GM21737 (cell line): Measurements from ENCODE around the gene PCNX1.

Source experiments
- ATAC-seq: cut with Tn5 transposase; IDR thresholded peaks from one replicate; pipeline ENCODE4 v1.9.1; 2021; ENCODE audit warnings: mild to moderate bottlenecking, moderate library complexity; ENCODE audit not compliant: unreplicated experiment

PCNX1 gene

GRCh38 chr14:70955543-70956480, 48.6 kb downstream of the PCNX1 start:
- ATAC-seq: no peak

GRCh38 chr14:70956511-70956910, 49.3 kb downstream of the PCNX1 start:
- ATAC-seq: no peak

GRCh38 chr14:70957710-70958109, 50.5 kb downstream of the PCNX1 start:
- no peak for ATAC-seq

- ATAC-seq: no peak
Measured at GRCh38 chr14:70962935-70963334, 55.7 kb downstream of the PCNX1 start.

GRCh38 chr14:70964492-70964891, 57.2 kb downstream of the PCNX1 start:
- no peak for ATAC-seq

GRCh38 chr14:70971560-70971959, 64.3 kb downstream of the PCNX1 start:
- ATAC-seq: no peak

- ATAC-seq: no peak
Measured at GRCh38 chr14:70972107-70972976, 65.1 kb downstream of the PCNX1 start.

GRCh38 chr14:70976591-70976990, 69.3 kb downstream of the PCNX1 start:
- ATAC-seq: no peak

- ATAC-seq: no peak
Measured at GRCh38 chr14:70981000-70981952, 74.0 kb downstream of the PCNX1 start.

GRCh38 chr14:70982200-70982599, 74.9 kb downstream of the PCNX1 start:
- ATAC-seq: no peak

GRCh38 chr14:70987041-70987440, 79.8 kb downstream of the PCNX1 start:
- no peak for ATAC-seq

- no peak for ATAC-seq
Measured at GRCh38 chr14:70988452-70988851, 81.2 kb downstream of the PCNX1 start.

GRCh38 chr14:70993931-70994330, 86.7 kb downstream of the PCNX1 start:
- ATAC-seq: no peak

- no peak for ATAC-seq
Measured at GRCh38 chr14:70995211-70995610, 88.0 kb downstream of the PCNX1 start.

- no peak for ATAC-seq
Measured at GRCh38 chr14:70995671-70996070, 88.4 kb downstream of the PCNX1 start.

- ATAC-seq: no peak
Measured at GRCh38 chr14:70999117-70999516, 91.9 kb downstream of the PCNX1 start.

GRCh38 chr14:71000091-71000490, 92.8 kb downstream of the PCNX1 start:
- ATAC-seq: no peak

- ATAC-seq: no peak
Measured at GRCh38 chr14:71001742-71002141, 94.5 kb downstream of the PCNX1 start.

- no peak for ATAC-seq
Measured at GRCh38 chr14:71003156-71003555, 95.9 kb downstream of the PCNX1 start.

GRCh38 chr14:71004481-71004880, 97.2 kb downstream of the PCNX1 start:
- no peak for ATAC-seq

GRCh38 chr14:71005076-71005475, 97.8 kb downstream of the PCNX1 start:
- no peak for ATAC-seq
